ENCODE measurements around the gene ADH4. TPM values are rescaled to one million over a fixed set of nuclear protein-coding genes. Genes with fewer than 3 reads are reported as not detected.
"Not testable (repeated sequence)": the region's sequence is repeated elsewhere in the genome, so short reads cannot be mapped to it uniquely, and the experiment has no call there.

The ADH4 gene
- total RNA-seq, 2 experiments from 2014 or later: not detected

GRCh38 chr4:99099311-99099710 lies 44.8 kb downstream of the ADH4 start:
- no peak for DNase-seq
- Mint-ChIP-seq H3K27me3 (no peaks in the 10 kb centered on the region), H3K4me1 (no peaks in the 10 kb centered on the region), H3K36me3 (ENCODE audit: low read depth) (no peaks in the 10 kb centered on the region), H3K4me3 (no peak overlapping the region), H3K27ac (no peak overlapping the region), H3K9me3 (ENCODE audit: low read depth) (no peaks in the 10 kb centered on the region)
- intact Hi-C loops (cut with DNase I, micrococcal nuclease): no loop called here
- ChIA-PET POLR2A (no interaction called here), CTCF (no interaction called here)
- no peak for ATAC-seq

GRCh38 chr4:99091841-99092240 lies 52.3 kb downstream of the ADH4 start:
- intact Hi-C loops (cut with DNase I, micrococcal nuclease); CTCF ChIA-PET; DNase-seq; POLR2A ChIA-PET; H3K27me3 Mint-ChIP-seq; H3K4me3 Mint-ChIP-seq; H3K27ac Mint-ChIP-seq; H3K9me3 Mint-ChIP-seq (ENCODE audit: low read depth); H3K36me3 Mint-ChIP-seq (ENCODE audit: low read depth); ATAC-seq: not testable (repeated sequence)
- peaks cover 24% of the 10 kb centered on the region for H3K4me1 Mint-ChIP-seq

- ChIA-PET CTCF (interaction anchor here (1.1 kb wide), 1 partner anchor 95 kb away, joined by 5 read pairs; the partner anchor contains the start of gene METAP1), POLR2A (no interaction called here)
- Mint-ChIP-seq H3K9me3 (ENCODE audit: low read depth) (no peaks in the 10 kb centered on the region), H3K27ac (no peak overlapping the region), H3K4me1 (peaks cover 31% of the 10 kb centered on the region), H3K4me3 (no peak overlapping the region), H3K27me3 (no peaks in the 10 kb centered on the region), H3K36me3 (ENCODE audit: low read depth) (peaks cover 10% of the 10 kb centered on the region)
- no peak for ATAC-seq
- intact Hi-C loops (cut with DNase I, micrococcal nuclease): no loop called here
- no peak for DNase-seq
Observed at GRCh38 chr4:99091216-99091575, 52.9 kb downstream of the ADH4 start.

GRCh38 chr4:99090481-99091215 lies 53.4 kb downstream of the ADH4 start:
- Mint-ChIP-seq H3K36me3 (ENCODE audit: low read depth) (peaks cover 11% of the 10 kb centered on the region), H3K4me3 (peak overlapping the region; percentile 3), H3K9me3 (ENCODE audit: low read depth) (no peaks in the 10 kb centered on the region), H3K27ac (no peak overlapping the region), H3K27me3 (no peaks in the 10 kb centered on the region), H3K4me1 (peaks cover 31% of the 10 kb centered on the region)
- DNase-seq (no peak), ATAC-seq (no peak)
- ChIA-PET POLR2A (no interaction called here), CTCF (interaction anchor here (1.1 kb wide), 1 partner anchor 95 kb away, joined by 5 read pairs; the partner anchor contains the start of gene METAP1)
- intact Hi-C loops (cut with DNase I, micrococcal nuclease): no loop called here

GRCh38 chr4:99088481-99089365 lies 55.4 kb downstream of the ADH4 start, which contains the start of gene ADH5:
Gene ADH5, minus strand, starts transcription at chr4:99088788. Its CDS starts 88 bp downstream, at chr4:99088700.
- no peaks in the 10 kb centered on the region for H3K27me3 Mint-ChIP-seq
- DNase-seq (peak; percentile 96), ATAC-seq (peak; percentile 97)
- peak within 1 kb of the TSS; percentile 99 for H3K27ac Mint-ChIP-seq
- CTCF ChIA-PET: interaction anchor here (0.7 to 1.8 kb wide), 7 partner anchors 33 to 317 kb away, joined by 3 to 9 read pairs (median 3); partner anchors contain the start of gene METAP1
- H3K36me3 Mint-ChIP-seq (ENCODE audit: low read depth): peaks cover 27% of the 10 kb centered on the region
- peaks cover 42% of the 10 kb centered on the region for H3K4me1 Mint-ChIP-seq
- intact Hi-C loops (cut with DNase I, micrococcal nuclease): loop anchor here (1.0 to 10.0 kb wide), 11 partner anchors 93 to 945 kb away; partner anchors contain the start of genes LAMTOR3 (in 2 of the 2), METAP1 (in 2 of the 2), STPG2 (in 2 of the 2) and DAPP1 (in 1 of the 2)
- H3K4me3 Mint-ChIP-seq: peak within 1 kb of the TSS; percentile 98
- POLR2A ChIA-PET: interaction anchor here (0.6 to 1.8 kb wide), 3 partner anchors 82 to 160 kb away, joined by 3 to 16 read pairs (median 4); partner anchors contain the start of gene METAP1
- no peaks in the 10 kb centered on the region for H3K9me3 Mint-ChIP-seq (ENCODE audit: low read depth)

GRCh38 chr4:99088023-99088449 lies 56.1 kb downstream of the ADH4 start:
- peak overlapping the region; percentile 98 for H3K4me3 Mint-ChIP-seq
- intact Hi-C loops (cut with DNase I, micrococcal nuclease): loop anchor here (1.0 to 10.0 kb wide), 11 partner anchors 93 to 945 kb away; partner anchors contain the start of genes LAMTOR3 (in 2 of the 2), STPG2 (in 2 of the 2), DAPP1 (in 1 of the 2) and DNAJB14 (in 1 of the 2)
- DNase-seq (peak; percentile 39), ATAC-seq (no peak)
- H3K27me3 Mint-ChIP-seq: no peaks in the 10 kb centered on the region
- peaks cover 43% of the 10 kb centered on the region for H3K4me1 Mint-ChIP-seq
- POLR2A ChIA-PET: interaction anchor here (0.6 to 1.8 kb wide), 3 partner anchors 82 to 160 kb away, joined by 3 to 16 read pairs (median 4); partner anchors contain the start of gene METAP1
- peaks cover 33% of the 10 kb centered on the region for H3K36me3 Mint-ChIP-seq (ENCODE audit: low read depth)
- H3K27ac Mint-ChIP-seq: peak overlapping the region; percentile 99
- no peaks in the 10 kb centered on the region for H3K9me3 Mint-ChIP-seq (ENCODE audit: low read depth)
- CTCF ChIA-PET: interaction anchor here (0.7 to 1.8 kb wide), 6 partner anchors 32 to 163 kb away, joined by 3 to 9 read pairs (median 3); partner anchors contain the start of gene METAP1

- Mint-ChIP-seq H3K9me3 (ENCODE audit: low read depth) (no peaks in the 10 kb centered on the region), H3K4me3 (no peak overlapping the region), H3K4me1 (peaks cover 27% of the 10 kb centered on the region), H3K27ac (no peak overlapping the region), H3K27me3 (no peaks in the 10 kb centered on the region), H3K36me3 (ENCODE audit: low read depth) (peaks cover 55% of the 10 kb centered on the region)
- ATAC-seq: no peak
- intact Hi-C loops (cut with DNase I, micrococcal nuclease): loop anchor here in 1 of 2 experiments (10.0 kb wide), 1 partner anchor 730 kb away; the partner anchor contains the start of gene DAPP1
- ChIA-PET POLR2A (no interaction called here), CTCF (no interaction called here)
- DNase-seq: no peak
Observed at GRCh38 chr4:99084595-99084994, 59.5 kb downstream of the ADH4 start.

GRCh38 chr4:99082192-99082591 lies 61.9 kb downstream of the ADH4 start:
- intact Hi-C loops (cut with DNase I, micrococcal nuclease): loop anchor here in 1 of 2 experiments (10.0 kb wide), 1 partner anchor 733 kb away; the partner anchor contains the start of gene DAPP1
- ChIA-PET POLR2A (interaction anchor here (0.7 kb wide), 1 partner anchor 12 kb away, joined by 3 read pairs; no protein-coding TSS in a partner anchor), CTCF (no interaction called here)
- no peak for ATAC-seq
- DNase-seq: no peak
- H3K4me1 Mint-ChIP-seq: peaks cover 20% of the 10 kb centered on the region
- no peaks in the 10 kb centered on the region for H3K27me3 Mint-ChIP-seq
- H3K27ac Mint-ChIP-seq: no peak overlapping the region
- no peak overlapping the region for H3K4me3 Mint-ChIP-seq
- peaks cover 58% of the 10 kb centered on the region for H3K36me3 Mint-ChIP-seq (ENCODE audit: low read depth)
- H3K9me3 Mint-ChIP-seq (ENCODE audit: low read depth): no peaks in the 10 kb centered on the region

GRCh38 chr4:99080869-99081268 lies 63.2 kb downstream of the ADH4 start:
- Mint-ChIP-seq H3K36me3 (ENCODE audit: low read depth) (peaks cover 65% of the 10 kb centered on the region), H3K4me1 (peaks cover 11% of the 10 kb centered on the region), H3K27ac (peak overlapping the region; percentile 56)
- DNase-seq; H3K27me3 Mint-ChIP-seq; H3K4me3 Mint-ChIP-seq; ATAC-seq; POLR2A ChIA-PET; CTCF ChIA-PET; H3K9me3 Mint-ChIP-seq (ENCODE audit: low read depth): not testable (repeated sequence)
- intact Hi-C loops (cut with DNase I, micrococcal nuclease): loop anchor here in 1 of 2 experiments (10.0 kb wide), 1 partner anchor 734 kb away; the partner anchor contains the start of gene DAPP1

- Mint-ChIP-seq H3K27me3 (no peaks in the 10 kb centered on the region), H3K9me3 (ENCODE audit: low read depth) (no peaks in the 10 kb centered on the region), H3K4me3 (no peak overlapping the region), H3K27ac (no peak overlapping the region), H3K36me3 (ENCODE audit: low read depth) (peaks cover 60% of the 10 kb centered on the region), H3K4me1 (peaks cover 4% of the 10 kb centered on the region)
- intact Hi-C loops (cut with DNase I, micrococcal nuclease): loop anchor here in 1 of 2 experiments (10.0 kb wide), 1 partner anchor 735 kb away; the partner anchor contains the start of gene DAPP1
- no peak for ATAC-seq
- ChIA-PET CTCF (no interaction called here), POLR2A (no interaction called here)
- no peak for DNase-seq
Observed at GRCh38 chr4:99079625-99080295, 64.3 kb downstream of the ADH4 start.

Data from activated CD4-positive, alpha-beta T cell treated with anti-CD3 and anti-CD28 coated beads for 36 hours (primary cell).